Muscle of leg (tissue), 11 donors: Measurements from ENCODE around the gene TBX20. TPM values are rescaled to one million over a fixed set of nuclear protein-coding genes. Genes with fewer than 3 reads are reported as not detected.
A peak's percentile ranks its signal among the peaks of the same experiment; 100 is the strongest.

ENCODE experiments used
- DNase-seq: peaks from one replicate; pipeline ENCODE4 v3.0.0; 2013
- H3K27ac ChIP-seq: one replicate; pipeline ENCODE4 v1.5.1; 2013; ENCODE audit warnings: mild to moderate bottlenecking, low read length, control low read depth
- H3K27me3 ChIP-seq: one replicate; pipeline ENCODE4 v1.6.1; 2013; ENCODE audit warnings: low read length; ENCODE audit not compliant: control insufficient read depth, insufficient read depth
- H3K36me3 ChIP-seq: one replicate; pipeline ENCODE4 v1.6.1; 2013; ENCODE audit warnings: low read length; ENCODE audit not compliant: control insufficient read depth, insufficient read depth
- H3K4me1 ChIP-seq: one replicate; pipeline ENCODE4 v1.6.1; 2013; ENCODE audit warnings: low read length; ENCODE audit not compliant: control insufficient read depth, insufficient read depth
- H3K4me3 ChIP-seq: one replicate; pipeline ENCODE4 v1.5.1; 2013; ENCODE audit warnings: low read length, control low read depth
- H3K9me3 ChIP-seq: replicated peaks from 2 replicates; pipeline ENCODE4 v1.6.1; 2013; ENCODE audit warnings: low read depth, low read length; ENCODE audit not compliant: control insufficient read depth
- WGBS: methylation state at CpG from one replicate; pipeline ENCODE4 v1.1.5; 2013; ENCODE audit warnings: missing lambda C conversion rate; ENCODE audit not compliant: insufficient coverage; 5-methylcytosine and 5-hydroxymethylcytosine counted together
- polyA plus RNA-seq, 8 donors: library from polyadenylated mRNA; unstranded; fragments of 120-200 nt; gene quantifications; one replicate each; pipeline versions ENCODE4 v1.2.1 to v1.2.3, GENCODE V29; 2013; ENCODE audit warnings: inconsistent platforms in 1 of 8, low replicate concordance in 1 of 8; ENCODE audit not compliant: insufficient read length in 8 of 8, insufficient read depth in 1 of 8
- total RNA-seq: library from RNA; stranded (reverse); fragments of 120-200 nt; gene quantifications from one replicate; pipeline ENCODE4 v1.2.4, GENCODE V29; 2013

The TBX20 gene
- total and polyA plus RNA-seq, 9 donors: 1.5 to 1.8 TPM; not detected in 7

- Histone ChIP-seq H3K4me3 (no peak overlapping the region), H3K27ac (no peak overlapping the region), H3K4me1 (peaks cover 23% of the 10 kb centered on the region), H3K27me3 (peaks cover 87% of the 10 kb centered on the region), H3K36me3 (no peaks in the 10 kb centered on the region), H3K9me3 (no peaks in the 10 kb centered on the region)
- 14% methylated on average over 10 of the region's 19 CpGs for WGBS
- DNase-seq: no peak
These were observed 1.7 kb upstream of the TBX20 start for GRCh38 chr7:35255443-35256255.

DNA sequence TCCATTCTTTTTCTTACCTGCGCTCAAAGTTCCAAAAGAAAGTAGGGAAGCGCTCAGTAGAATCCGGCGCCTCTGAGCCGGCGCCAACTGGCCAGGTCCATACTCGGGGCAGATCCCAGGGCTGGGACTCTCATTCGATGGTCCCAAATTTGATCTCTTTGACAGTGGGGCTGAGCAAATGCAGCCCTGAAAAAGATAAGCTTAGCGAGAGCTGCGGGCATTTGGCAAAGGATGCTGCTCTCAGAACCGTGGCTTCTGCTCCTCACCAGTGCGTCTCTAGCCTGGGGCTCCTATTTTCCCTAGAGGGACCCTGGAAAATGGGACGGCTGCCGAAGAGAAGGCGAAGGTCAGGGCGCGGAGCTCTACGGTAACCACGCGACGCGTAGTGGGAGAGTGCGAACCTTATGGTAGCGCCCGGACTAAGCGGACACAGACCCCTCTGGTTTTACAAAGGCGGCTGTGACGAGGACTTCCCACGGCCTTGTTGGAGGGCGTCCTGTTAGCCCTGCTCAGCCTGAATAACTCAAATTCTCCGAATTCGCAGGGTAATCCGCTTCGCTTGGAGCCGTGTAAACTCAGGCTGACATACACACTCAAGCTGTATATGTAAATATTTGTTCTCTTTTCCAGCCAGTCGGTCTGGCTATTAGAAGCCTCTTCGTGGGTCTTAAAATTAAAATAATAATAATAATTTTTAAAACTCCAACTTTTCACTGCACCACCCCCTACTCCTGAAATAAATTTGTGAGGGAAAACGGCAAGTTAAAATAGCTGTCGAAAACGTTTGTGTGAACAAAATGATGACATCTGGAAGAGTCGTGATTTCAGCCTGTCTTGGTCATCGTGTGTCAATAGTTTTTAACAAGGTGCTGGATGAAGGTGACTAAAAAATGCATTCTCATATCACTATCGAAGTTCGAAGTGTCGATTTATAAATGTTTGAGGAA, 869 bp upstream of the TBX20 start:
- DNase-seq: no peak

GRCh38 chr7:35253460-35253709, 515 bp downstream of the TBX20 start:
- no peak for DNase-seq
- Histone ChIP-seq H3K4me1 (peaks cover 23% of the 10 kb centered on the region), H3K4me3 (peak overlapping the region; percentile 29), H3K27me3 (peaks cover 88% of the 10 kb centered on the region), H3K27ac (no peak overlapping the region), H3K9me3 (no peaks in the 10 kb centered on the region), H3K36me3 (no peaks in the 10 kb centered on the region)
- 3% methylated on average over 17 of the region's 21 CpGs for WGBS

More for the DNA sequence above, 869 bp upstream of the TBX20 start:
- H3K9me3 ChIP-seq: no peaks in the 10 kb centered on the region
- no peak overlapping the region for H3K27ac ChIP-seq
- no peak overlapping the region for H3K4me3 ChIP-seq
- 3% methylated on average over 28 of the region's 45 CpGs for WGBS
- H3K27me3 ChIP-seq: peaks cover 88% of the 10 kb centered on the region
- peaks cover 23% of the 10 kb centered on the region for H3K4me1 ChIP-seq
- H3K36me3 ChIP-seq: no peaks in the 10 kb centered on the region

DNA sequence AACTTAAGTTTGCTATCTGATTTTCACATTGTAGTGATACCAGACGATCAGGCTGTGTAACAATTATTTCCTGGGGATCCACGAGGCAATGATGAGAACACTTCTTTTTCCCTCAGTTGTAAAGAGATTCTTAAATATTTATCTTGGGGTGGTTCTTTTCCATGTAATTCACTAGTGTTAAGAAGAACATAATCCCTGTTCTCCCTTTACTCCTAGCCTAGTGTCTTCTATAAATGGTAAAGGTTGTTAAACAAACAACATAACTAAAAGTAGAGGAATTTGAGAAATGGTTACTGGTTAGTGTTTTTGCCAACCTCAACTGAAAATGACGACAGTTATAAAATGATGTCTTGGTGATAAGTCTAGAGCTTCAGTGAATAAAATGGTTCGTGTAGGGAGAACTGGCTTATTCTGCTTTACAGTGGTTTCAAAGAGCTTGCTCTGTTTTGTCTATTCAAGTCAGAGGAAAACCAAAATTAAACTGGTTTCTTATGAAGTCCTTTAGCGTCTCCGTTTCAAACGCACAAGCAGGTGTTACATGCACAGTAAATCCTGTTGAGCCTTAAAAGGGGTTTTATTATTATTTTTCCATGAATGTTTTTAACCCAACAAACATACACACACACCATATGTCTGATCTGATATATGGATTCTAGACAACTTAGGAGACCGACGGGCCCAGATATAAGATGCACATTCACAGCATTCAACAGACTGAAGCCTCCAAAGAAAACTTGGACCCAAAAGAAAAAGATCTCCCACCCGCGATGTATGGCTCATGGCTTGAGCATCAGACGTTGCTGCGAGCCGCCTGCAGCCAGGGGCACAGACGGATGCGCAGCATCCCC, 1.1 kb downstream of the TBX20 start:
- no peaks in the 10 kb centered on the region for H3K36me3 ChIP-seq
- H3K4me1 ChIP-seq: peaks cover 20% of the 10 kb centered on the region
- peaks cover 85% of the 10 kb centered on the region for H3K27me3 ChIP-seq
- DNase-seq: no peak
- H3K4me3 ChIP-seq: peak overlapping the region; percentile 29
- 2% methylated on average over 8 of the region's 16 CpGs for WGBS
- no peak overlapping the region for H3K27ac ChIP-seq
- no peaks in the 10 kb centered on the region for H3K9me3 ChIP-seq

- Histone ChIP-seq H3K36me3 (no peaks in the 10 kb centered on the region), H3K4me3 (no peak overlapping the region), H3K27me3 (peaks cover 78% of the 10 kb centered on the region), H3K27ac (no peak overlapping the region), H3K4me1 (peaks cover 13% of the 10 kb centered on the region), H3K9me3 (no peaks in the 10 kb centered on the region)
- WGBS: 0% methylated on average over 2 of the region's 5 CpGs
- no peak for DNase-seq
These were observed 2.1 kb downstream of the TBX20 start for GRCh38 chr7:35251606-35252310.

DNA sequence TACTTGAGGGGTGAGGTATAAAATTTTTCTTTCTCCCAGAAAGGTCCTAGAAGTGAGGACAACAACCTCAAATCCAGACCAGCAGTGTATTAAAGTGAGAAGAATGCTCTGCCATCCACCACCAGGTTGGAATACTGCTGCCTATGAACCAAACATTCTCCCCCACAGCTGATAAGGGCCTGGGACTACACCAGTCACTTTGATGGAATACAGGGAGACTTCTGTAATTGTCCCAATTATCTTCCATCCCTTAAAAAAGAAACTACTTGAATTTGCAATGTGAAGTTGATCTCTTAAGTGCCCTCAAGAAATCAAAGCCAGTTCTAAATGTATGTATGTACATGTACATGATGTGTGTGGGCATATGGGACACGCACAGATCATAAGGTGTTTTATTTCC, 3.0 kb downstream of the TBX20 start:
- Histone ChIP-seq H3K4me1 (peaks cover 13% of the 10 kb centered on the region), H3K4me3 (no peak overlapping the region), H3K27ac (no peak overlapping the region), H3K9me3 (no peaks in the 10 kb centered on the region), H3K27me3 (peaks cover 70% of the 10 kb centered on the region), H3K36me3 (no peaks in the 10 kb centered on the region)
- no CpG with 5 or more reads among the region's 1 CpG for WGBS
- no peak for DNase-seq

DNA sequence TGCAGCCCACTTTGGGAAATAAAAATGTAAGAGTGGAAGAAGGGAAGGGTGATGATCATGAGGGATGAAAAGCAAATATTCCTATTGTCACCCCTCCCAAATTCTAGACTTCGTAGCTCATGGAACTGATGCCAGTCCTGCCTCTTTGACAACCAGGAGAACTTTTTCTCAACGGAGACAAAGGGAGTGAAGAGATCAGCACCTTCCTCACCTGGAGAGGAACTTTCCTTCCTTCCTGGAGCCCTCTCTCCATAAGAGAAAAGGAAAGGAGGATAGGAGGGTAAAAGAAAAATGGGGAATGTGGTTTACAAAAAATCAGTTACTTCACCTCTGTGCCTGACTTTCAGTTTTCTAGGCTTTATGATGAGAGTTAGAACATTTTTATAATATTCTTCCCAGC, 3.4 kb downstream of the TBX20 start:
- no peaks in the 10 kb centered on the region for H3K36me3 ChIP-seq
- no peak overlapping the region for H3K4me3 ChIP-seq
- peaks cover 13% of the 10 kb centered on the region for H3K4me1 ChIP-seq
- H3K27ac ChIP-seq: no peak overlapping the region
- peaks cover 67% of the 10 kb centered on the region for H3K27me3 ChIP-seq
- H3K9me3 ChIP-seq: no peaks in the 10 kb centered on the region
- DNase-seq: no peak
- no CpG with 5 or more reads among the region's 2 CpGs for WGBS

- H3K9me3 ChIP-seq: no peaks in the 10 kb centered on the region
- H3K27me3 ChIP-seq: peaks cover 62% of the 10 kb centered on the region
- H3K27ac ChIP-seq: no peak overlapping the region
- H3K36me3 ChIP-seq: no peaks in the 10 kb centered on the region
- 15% methylated on average over 5 of the region's 5 CpGs for WGBS
- peaks cover 10% of the 10 kb centered on the region for H3K4me1 ChIP-seq
- DNase-seq: no peak
- no peak overlapping the region for H3K4me3 ChIP-seq
These were observed 4.4 kb downstream of the TBX20 start for GRCh38 chr7:35249537-35249907.

DNA sequence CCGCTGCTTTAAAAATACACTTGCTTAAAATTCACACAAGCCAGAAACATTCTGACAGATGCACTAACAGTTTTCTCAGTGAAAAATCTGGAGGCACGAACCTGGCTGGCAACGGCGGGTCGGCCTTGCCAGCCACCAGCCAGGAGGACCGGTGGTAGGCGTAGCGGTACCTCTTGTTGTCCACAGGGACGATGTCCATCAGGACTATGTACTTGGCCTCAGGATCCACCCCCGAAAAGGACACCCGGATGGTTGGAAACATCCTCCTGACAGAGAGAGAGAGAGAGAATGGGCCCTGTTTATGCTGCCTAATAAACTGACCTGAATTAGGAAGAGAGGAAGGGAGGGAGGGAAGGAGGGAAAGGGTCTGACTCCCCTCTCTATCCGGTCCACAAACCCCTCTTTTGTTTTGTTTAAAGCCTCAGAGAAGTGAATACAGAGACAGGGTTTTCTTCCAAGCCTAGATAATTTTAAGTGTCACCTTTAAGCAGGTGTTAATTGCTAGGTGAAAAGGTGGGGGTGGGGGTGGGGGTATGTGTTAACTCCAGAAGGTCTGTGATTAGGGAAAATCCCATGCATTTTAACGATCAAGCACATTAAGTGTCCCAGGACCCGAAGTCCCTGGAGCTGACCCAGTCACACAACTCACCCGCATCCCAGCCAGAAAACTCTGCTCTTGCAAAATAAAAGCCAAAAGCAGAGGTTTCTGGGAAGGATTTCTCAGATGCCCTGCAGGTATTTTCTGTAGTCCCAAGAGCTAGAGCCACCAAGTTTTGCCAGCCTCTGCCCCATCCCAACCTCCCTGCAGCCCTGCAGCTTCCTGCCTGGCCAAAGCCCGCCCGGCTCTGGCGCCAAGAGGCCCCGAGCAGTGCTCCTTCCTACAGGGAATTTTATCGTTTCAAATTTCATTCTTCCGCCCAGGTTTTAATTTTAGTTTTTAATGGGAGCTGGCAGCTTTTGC, 5.0 kb downstream of the TBX20 start:
- no peaks in the 10 kb centered on the region for H3K36me3 ChIP-seq
- no peak overlapping the region for H3K27ac ChIP-seq
- no peak for DNase-seq
- H3K4me1 ChIP-seq: peaks cover 6% of the 10 kb centered on the region
- H3K4me3 ChIP-seq: no peak overlapping the region
- WGBS: 11% methylated on average over 11 of the region's 21 CpGs
- H3K27me3 ChIP-seq: peaks cover 56% of the 10 kb centered on the region
- no peaks in the 10 kb centered on the region for H3K9me3 ChIP-seq
